HG02973 (cell line): ENCODE data around the gene BORCS6.
"Not testable (repeated sequence)": the region's sequence is repeated elsewhere in the genome, so short reads cannot be mapped to it uniquely, and the experiment has no call there.

Experiments
- ATAC-seq: cut with Tn5 transposase; IDR thresholded peaks from one replicate; pipeline ENCODE4 v1.9.1; 2021; ENCODE audit warnings: moderate library complexity; ENCODE audit not compliant: unreplicated experiment

BORCS6 gene

GRCh38 chr17:8189711-8190477 is at the start of gene BORCS6:
BORCS6 (minus strand) TSS chr17:8190180; CDS start chr17:8190140, 40 bp downstream.
- ATAC-seq = peak; percentile 38

DNA sequence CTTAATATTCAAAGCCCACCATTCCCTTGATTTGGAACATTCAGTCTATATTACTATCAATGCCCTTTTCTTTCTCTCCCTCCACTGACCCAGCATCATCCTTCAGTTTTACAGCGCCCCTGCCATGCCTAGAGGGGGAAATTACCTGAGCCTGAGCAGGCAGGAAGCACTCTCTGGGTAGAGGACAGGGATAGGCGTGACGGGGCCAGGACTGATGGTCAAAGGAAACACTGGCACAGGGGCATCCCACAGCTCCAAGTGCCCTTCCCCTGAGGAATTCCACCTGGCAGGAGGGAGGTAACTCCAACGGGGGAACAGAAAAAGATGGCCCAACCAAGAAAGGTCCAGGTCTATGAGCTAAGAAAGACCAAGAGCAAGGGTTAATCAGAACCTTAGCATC is 47.9 kb upstream of the BORCS6 start:
- no peak for ATAC-seq

DNA sequence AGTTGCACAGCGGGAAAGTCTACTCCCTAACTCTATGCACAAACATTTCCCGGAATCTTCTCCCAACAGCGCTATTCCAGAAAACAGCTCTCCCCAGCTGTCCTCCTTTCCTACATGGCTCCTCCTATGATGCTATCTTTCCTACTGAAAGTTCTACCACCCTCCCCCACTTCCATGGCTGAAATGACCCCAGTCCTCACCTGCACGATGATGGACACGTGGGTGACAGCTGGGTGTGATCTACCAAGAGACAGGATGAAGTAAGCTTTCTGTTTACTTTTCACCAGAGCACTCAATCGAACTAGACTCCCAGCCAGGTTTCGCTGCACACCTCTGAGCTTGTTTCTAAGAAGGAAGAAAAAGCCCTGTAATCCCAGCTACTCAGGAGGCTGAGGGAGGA is 47.2 kb upstream of the BORCS6 start:
- no peak for ATAC-seq

DNA sequence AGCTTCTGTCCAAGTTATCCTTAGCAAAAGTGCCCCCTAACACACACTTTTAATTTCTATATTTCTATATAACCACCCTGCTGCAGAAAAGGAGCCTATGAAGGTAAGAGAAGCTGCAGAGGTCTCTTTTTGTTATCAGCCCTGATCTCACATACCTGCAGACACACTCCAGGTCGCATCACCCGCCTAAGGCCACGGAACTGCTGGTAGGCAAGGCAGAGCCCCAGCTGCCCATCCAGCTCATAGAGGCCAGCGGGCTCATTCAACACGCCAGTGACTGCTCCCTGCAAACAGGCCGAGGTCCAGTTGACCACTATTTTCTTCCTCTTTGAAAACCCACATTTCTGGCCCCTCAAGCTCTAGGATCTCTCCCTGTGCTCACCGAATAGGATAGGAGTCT is 45.7 kb upstream of the BORCS6 start:
- no peak for ATAC-seq

GRCh38 chr17:8234361-8235270 is 44.6 kb upstream of the BORCS6 start:
- ATAC-seq = no peak

DNA sequence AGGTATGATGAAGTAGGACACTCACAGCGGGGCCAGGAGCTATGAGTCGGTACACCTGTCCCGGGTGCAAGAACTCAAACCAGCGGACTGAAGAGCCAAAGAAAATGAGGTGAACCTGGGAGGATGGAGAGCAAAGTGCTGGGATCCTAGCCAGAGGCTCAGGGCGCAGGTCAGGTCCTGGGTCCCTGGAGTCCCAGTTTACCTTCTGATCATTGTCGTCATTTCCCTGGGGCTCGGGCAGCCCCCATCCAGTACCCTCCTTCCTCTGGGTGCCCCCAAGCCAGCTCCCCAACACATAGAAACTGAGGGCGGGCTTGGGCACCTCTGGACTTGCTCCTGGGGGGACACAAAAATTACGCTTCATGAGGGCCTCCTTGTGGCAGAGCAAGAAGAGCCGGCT is 41.7 kb upstream of the BORCS6 start:
- ATAC-seq = no peak

DNA sequence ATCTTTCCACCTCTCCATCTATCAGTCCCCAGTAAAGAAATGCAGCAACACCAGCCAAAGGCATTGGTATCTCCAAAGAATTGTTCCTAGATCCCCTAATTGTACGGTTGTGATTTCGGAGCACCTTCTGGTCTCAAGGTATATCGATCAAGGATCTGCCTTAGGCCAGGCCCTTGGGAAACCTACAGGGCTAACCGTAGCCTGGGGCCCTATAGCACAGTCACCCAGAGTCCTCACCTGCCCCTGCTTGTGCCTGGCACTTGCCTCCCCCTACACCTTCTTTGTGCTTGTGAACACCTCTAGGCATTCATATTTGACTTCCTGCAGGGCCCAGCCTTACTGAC is 37.2 kb upstream of the BORCS6 start:
- ATAC-seq = no peak

- no peak for ATAC-seq
Measured at GRCh38 chr17:8226536-8227237, 36.7 kb upstream of the BORCS6 start.

DNA sequence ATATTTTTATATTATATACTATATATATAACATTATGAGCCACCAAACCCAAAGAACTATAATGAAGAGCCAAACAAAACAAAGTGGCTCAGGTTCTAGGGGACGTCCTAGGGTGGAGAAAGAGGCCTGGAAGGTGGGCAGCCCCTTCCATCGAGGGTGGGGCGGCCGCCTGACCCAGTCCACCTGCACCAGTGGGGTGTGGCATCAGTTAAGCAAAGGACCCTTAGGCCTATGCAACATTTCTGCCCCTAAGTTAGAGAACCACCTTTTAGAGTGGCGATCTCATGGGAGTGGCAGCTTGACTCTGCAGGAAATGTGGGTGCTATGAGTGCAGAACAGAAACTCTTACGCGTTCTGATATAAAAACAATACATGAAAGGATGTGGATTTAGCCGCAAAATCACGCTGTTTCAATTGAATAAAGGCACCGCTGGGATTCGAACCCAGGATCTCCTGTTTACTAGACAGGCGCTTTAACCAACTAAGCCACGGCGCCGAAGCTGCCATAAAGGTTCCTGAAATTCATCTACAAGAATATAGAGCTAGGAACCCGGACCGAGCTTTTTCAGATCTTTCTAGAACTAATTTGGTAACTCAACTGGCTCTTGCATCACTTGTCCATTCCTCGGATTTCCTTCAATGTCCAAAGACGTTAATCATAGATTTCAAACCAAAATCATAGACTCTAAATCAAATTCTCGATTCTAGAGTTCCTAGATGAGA is 36.0 kb upstream of the BORCS6 start:
- ATAC-seq = no peak

DNA sequence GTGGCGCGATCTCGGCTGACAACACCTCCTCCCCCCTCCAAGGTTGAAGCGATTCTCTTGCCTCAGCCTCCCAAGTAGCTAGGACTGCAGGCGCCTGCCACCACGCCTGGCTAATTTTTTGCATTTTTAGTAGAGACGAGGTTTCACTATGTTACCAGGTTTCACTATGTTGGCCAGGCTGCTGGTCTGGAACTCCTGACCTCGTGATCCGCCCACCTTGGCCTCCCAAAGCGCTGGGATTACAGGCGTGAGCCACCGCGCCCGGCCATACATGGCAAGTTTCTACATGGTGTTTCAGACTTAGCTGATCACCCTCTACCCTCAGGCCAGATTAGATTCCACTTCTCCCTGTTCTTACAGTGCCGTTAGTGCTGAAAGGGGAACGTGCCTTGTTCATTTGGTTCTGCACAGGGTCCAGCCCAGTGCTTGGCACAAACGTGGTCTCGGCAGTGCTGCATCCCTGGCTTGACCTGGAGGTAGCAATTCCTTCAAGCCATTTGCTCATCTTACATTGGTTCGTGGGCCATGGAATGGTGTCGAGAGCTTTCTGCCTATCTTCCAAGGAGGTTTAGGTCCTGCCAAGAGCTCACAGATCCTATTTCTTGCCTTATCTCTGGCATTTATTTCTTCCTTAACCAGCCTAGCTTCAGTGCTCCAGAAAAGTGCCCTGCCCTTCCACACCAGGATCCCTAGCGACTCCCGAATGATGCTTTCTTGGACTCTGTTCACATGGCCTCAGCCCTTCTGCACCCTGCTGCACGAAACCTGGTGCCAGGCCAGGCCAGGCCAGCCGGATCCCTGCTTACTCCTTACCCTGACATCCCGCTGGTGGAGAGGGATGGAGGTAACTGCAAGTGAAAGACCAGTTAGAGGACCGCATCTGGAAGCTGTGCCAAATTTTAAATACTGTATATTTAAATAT is 35.2 kb upstream of the BORCS6 start:
- ATAC-seq = no peak

DNA sequence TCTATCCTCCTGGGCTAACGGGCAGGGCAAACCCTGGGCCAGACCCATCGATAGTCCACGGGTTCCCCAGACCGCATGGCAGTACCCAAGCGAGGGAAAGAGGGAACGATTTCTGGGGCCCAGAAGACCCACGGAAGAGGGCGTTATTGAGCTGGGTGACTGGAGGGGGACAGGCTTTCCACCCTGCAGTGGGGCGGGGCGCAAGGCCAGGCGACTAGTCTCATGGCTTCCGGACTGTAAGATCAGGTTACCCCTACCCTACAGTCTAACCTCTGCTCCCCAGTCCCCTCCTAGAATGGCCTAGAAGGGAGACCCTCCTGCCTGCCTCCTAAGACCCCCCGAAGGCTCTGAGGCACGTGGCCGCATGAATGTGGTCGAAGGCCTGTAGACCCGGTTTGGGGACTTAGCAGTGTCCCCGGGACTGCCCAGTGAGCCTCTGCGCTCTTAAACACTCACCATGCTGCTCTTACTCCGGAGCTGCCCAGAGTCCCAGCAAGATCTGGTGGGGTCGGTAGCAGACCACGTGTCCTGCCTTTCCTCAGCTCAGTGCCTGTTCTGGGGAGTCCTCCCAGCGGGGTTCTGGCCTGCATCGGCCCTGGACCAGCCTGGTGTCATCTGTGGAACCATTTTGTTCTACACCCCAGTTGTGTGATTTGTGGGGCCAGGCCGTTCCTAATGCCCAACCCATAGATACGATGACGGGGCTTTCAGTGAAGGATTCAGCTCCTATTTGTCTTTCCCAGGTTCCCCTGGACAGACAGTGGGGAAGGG is 33.6 kb upstream of the BORCS6 start:
- ATAC-seq = no peak

GRCh38 chr17:8222630-8223355 is 32.8 kb upstream of the BORCS6 start:
- ATAC-seq = peak; percentile 27

- no peak for ATAC-seq
Measured at GRCh38 chr17:8222380-8222629, 32.3 kb upstream of the BORCS6 start.

GRCh38 chr17:8221663-8222379 is 31.8 kb upstream of the BORCS6 start:
- ATAC-seq = peak; percentile 30

DNA sequence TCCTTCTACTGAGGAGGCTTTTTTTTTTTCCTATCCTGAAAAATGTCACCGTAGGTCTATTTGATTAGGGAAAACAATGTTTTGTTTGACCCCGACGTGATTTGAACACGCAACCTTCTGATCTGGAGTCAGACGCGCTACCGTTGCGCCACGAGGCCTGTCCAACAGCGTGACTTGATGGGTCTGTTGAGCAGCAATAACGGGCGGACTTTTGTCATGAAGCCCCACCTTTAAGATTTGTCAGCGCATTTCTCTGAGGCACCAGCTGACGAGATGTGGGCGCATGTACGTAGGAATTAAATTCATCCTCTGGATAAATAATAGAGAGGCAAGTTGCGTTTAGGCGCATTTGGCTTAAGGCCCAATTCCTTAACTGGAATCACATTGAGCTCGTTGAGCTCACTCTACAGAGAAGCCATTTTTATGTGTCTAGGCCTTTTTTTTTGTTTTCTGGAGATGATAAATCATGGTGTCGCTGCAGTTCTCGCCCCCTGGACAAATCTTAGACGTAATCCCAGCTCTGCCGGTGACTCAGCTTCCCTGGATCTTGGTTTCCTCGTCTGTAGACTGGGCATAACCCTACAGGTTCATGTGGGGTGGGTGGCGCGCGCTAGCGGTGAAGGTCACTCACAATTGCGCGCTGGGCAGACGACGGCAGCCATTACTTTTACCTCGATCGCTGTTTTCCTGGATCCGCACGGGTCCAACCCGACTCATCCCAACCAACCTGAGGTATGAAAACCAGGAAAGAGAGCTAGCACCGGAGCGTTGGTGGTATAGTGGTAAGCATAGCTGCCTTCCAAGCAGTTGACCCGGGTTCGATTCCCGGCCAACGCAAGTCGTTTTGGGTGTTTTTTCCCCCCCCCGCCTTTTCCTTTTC is 31.0 kb upstream of the BORCS6 start:
- ATAC-seq = no peak

GRCh38 chr17:8214000-8214399 is 24.0 kb upstream of the BORCS6 start:
- ATAC-seq = not testable (repeated sequence)
